HG03354 (cell line): ENCODE data around the gene CASTOR1.

Source experiments
- ATAC-seq: cut with Tn5 transposase; IDR thresholded peaks from one replicate; pipeline ENCODE4 v1.9.1; 2021; ENCODE audit warnings: mild to moderate bottlenecking; ENCODE audit not compliant: unreplicated experiment, poor library complexity, severe bottlenecking

The CASTOR1 gene

DNA sequence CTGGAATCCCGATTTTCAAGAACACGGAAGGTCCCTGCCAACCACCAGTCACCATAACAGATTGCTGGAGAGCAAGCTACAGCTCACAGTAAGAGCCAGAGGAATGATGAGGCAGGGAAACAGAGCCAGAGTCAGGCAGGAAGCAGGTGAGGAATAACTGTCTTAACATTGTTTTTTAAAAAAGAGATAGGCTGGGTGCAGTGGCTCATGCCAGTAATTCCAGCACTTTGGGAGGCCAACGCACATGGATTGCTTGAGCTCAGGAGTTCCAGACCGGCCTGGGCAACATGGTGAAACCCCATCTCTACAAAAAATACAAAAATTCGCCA is 13.5 kb upstream of the CASTOR1 start:
- ATAC-seq = no peak

DNA sequence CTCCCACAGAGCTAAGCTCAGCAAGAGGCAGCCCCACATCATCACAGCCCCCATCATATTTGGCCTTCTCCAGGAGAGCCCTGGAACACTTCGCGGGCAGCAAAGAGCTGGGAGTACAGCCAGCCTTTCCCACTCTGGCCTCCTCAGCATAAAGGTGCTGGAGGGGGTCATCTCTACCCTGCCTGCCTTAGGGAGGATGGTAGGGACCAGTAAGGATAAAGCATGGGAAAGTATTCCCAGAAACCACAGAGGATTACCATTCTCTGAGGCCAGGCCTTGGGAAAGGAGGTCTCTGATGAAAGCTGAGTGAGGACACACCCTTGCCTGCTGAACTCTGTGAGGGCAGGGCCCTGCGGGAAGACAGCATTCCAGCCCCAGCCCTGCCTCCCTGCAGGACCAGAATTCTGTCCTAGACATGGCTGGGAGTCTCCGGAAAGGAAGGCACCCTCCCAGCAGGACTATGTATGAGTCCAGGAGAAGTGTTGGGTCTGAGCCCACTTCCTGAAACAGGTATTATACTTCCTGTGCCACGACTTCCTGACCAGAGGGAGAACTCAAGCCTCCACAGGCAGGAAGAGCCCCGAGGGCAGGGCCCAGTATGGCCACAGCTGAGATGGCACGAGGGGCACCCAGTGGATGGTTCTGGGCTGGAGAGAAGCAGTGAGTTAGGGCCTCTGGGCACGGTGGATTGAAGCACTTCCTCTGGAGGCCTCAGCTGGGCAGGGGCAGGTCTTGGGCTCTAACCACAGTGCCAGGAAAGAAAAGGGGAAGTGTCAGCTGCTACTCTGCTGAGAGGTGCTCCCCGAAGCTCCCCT is 12.9 kb upstream of the CASTOR1 start:
- ATAC-seq = no peak

DNA sequence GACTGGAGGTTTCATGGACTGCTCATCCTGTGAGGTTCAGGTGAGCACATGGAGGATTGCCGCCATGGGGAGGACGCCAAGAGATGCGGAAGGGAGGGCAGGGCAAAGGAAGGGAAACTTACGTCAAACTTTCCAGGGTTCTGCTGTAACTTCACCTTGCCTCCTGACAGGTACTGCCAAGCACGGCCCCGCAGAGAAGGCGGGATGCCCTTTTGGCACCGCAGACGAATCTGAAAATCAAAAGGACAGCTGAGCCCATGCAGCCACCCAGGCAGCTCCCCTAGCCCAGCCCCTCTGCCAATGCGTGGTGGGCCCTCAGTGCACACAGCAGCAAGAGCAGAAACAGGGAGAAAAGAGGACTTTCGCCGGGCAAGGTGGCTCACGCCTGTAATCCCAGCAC is 10.0 kb upstream of the CASTOR1 start:
- no peak for ATAC-seq

DNA sequence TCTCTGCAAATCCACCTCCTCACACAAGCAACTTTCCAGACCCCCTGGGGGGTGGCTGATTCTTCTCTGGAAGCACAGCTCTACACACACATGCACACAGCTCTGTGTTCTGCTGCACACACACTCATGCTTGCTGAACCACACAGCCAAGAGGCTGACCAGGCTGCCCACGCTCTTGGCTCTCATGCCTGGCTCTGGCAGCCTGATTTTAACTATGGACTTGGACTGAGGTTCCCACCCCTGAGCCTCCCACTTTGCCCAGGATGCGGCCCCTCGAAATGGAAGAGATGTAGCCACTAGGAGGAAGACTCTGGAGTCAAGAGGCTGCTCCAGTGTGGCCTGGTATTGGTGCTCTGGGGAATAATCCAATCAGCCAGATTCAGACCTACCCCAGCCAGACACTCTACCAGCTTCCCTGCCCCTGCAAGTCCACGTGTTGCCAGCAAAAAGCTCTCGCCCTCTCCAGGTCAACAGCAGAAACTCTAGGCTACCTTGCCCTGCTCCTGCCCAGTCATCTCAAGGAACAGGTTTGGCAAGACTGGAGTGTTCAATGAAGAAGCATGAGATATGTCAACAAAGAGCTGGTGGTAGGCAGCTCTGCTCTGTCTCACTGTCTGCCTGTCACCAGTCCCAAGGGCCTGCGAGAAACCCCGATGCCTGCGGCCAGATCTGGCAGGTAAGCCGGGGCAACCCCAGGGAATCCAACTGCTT is 8.8 kb upstream of the CASTOR1 start:
- ATAC-seq = no peak

DNA sequence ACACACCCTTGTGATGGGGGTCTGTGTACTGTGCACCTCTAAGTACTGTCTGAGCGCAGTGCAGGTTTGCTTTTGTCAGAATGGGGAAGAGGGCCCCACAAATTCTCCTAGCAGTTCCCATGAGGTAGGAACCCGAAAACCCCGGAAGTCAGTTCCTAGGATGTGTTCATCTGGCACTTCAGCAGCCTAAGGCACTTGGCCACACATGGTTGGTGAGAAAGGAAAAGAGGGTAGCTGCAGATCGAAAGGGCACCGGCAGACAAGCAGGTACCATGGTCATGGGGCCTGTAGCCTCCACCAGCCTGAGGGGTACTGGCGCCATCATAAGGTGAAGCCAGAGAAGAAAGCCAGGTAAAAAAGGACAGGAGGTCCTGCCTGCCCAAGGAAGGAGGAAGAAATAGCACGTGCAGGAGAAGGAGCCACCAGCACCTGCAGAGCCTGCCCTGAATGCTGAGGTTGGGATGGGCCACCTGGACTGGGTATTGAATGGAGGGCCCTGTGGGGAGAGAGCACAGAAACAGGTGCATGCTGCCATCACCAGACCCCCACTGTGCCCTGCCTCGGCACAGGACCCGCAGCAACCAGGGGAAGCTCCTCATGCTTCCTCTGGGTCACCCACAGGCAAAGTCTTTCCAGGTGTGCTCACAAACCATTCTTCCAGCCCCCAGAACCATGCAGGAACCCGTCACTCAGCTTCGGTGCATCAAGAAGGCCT is 8.1 kb upstream of the CASTOR1 start:
- no peak for ATAC-seq

DNA sequence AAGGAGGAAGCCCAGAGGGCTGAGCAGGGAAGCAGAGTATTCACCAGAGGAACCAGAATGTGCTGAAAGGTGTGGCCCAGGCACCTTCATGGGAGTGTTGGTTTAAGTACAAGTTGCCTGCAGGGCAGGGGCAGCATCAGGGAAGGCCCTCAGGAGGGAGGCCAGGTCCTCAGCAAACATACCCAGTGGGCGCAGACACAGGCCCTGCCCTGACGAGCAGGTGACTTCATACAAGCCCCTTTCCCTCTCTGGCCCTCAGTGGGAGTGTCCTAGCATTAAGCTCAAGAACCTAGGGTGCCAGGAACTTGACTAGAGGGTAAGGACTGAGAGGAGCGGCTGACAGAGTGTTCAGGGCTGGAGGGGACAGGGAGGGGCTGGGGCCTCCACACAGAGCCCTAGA is 7.5 kb upstream of the CASTOR1 start:
- ATAC-seq = no peak

DNA sequence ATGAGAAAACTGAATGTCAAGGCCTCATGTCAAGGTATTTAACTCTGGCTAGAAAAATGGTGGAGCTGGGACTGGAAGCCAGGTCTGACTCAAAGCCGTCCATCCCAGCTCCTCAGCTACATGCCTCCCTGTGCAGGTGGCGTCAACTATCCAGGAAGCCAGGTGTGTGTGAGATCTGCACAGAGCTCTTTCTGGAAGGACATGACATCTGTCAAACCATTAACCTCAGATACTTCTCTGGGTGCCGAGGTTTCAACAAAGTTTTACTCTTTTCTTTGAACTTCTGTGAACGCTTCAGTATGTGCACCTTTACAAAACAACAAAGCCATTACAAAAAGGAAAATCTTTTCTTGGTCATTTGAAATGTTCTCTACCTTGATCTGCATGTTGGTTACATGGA is 7.0 kb upstream of the CASTOR1 start:
- ATAC-seq = no peak

DNA sequence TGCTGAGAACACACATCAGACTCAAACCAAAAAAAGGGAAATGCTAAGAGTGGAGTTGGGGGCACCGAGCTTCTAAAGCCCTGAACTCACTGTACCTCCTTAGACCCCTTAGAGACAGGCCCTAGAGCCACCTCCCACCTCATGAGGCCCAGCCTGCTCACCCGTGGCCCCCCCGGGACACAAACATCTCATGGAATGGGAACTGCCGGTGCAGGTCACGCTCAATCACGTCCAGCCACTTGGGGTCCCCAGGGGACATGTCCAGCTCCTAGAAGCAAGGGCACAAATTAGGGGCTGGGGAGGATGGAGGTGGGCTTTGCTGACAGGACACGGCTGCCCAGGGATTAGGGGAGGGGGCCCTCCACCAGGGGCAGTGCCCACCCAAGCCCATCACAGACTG is 6.3 kb upstream of the CASTOR1 start:
- no peak for ATAC-seq

DNA sequence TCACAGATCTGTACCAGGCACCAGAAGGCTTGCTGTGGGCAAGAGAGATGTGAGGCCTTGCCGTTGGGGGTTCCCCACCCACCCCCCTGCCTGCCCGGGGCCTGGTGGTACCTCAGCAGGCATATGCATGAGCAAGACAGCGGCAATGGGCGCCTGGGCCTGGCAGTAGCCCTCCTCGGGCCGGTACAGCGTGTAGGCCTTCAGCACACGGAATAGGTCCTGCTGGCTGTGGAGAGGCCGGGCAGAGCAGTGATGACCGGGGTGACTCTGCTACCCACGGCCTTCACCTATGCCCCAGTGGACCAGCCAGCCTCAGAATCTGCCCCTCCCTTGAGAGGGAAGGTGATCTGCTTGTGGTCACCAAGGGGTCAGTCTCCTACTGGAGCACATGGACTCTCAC is 5.5 kb upstream of the CASTOR1 start:
- no peak for ATAC-seq

DNA sequence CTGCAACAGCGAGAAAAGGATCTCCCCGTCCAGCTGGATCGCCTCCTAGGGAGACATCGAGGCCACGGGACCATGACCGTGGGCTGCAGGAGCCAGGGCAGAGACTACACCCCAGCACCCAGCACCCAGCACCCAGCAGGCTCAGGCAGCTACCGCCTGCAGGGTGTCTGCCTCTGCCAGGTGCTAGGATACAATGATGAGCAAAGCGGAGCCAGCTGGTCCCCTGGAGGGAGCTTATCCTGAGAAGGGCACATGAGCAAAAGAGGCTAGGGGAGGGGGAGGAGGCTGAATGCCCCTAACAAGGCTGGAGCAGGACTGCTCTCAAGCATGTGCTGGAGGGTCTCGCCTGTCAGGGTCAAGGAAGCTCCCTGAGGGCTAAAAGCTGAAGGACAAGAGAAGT is 4.8 kb upstream of the CASTOR1 start:
- ATAC-seq = no peak

DNA sequence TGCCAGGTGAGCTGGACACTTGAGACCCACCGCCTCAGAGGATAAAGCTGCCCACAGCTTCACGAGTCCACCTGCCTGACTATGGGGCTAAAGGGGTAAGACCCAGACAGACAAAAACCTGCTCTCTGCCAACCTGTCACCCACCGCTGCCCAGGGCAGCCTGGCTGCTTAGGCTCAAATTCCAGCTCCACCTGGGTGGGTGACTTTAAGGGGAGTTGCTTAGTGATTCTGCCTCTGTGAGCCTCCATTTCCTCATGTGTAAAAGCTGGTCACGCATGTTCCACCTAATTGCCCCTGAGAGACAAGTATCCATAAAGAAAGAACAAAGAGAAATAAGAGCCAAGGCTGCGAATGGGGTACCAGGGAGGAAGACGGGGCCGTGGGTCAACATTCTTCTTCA is 3.7 kb upstream of the CASTOR1 start:
- ATAC-seq = no peak

DNA sequence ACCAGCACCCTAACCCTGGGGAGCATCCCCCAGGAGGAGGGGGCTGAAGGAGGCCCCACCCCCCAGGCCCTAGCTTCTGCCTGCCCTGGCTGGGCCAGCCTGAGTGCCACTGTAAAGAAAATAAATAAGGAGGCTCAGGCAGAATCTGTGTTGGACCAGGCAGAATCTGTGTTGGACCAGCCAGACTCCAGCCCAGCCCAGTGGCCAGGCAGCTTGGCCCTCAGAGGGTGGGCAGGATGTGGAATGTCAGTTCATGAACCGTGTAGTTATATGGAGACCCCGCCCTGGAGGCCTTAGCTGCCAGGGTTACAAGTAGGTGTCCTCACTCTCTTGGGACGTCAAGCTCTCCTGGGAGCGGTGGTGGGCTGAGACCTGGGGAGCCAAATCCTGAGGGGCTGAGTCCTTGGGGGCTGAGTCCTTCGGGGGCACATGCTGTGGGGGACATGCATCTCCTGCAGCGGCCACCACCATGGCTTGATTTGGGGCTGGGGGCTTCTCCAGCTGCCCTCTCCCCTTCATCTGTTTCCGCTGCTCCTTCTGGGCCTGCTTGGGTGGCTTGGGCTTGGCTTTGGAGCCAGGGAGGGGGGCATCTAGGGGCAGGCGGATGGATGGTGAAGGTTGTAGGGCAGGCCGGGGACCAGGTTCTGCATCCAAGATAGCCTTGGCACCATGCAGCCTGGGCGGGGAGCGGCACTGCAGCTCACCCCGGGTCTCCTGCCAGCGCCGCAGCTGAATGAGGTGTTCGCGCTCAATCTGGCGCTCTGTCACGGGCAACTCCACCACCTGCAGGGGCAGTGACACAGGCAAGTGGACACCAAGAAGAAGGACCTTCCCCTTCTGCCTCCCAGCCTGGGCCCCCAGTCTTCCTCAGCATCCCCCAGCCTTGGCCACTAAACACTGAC is 3.0 kb upstream of the CASTOR1 start:
- no peak for ATAC-seq

DNA sequence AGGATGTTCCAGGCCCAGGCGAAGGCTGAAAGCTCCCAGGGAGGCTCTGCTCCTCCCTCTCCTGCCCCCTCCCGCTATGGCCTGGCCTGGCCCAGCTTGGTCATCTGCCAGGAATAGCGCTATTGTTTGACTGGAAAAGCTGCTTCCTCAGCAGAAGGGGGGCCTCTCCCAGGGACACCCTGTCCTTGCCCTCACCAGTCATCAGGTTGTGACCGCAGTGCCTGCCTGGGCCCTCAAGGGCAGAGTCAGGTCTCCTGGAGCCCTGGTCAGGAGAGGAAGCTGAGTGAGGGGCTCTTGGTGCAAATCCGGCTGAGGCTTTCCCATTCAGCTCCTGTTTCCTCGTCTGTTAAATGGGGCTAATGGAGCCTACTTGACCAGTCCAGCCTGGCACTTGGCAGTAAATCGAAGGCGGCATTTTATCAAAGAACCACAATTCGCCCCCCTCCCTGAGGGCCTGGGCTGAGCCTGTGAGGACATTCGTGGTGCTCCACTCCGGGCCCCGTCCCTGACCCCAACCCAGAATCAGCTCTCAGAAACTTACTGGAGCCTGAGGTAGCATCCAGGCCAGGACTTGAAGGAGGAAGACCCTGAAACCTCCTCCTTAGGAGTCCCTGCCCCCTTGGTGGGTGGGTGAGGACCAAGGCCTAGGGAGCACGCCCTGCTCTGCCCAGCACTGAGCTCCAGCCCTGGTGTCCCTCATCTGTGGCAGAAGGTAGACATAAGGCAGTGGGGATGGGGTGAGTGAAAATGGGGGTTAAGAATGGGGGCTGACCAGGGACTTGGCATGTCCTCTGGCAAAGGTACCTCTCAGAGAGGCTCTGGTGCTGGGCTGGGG is 2.0 kb upstream of the CASTOR1 start:
- ATAC-seq = no peak

DNA sequence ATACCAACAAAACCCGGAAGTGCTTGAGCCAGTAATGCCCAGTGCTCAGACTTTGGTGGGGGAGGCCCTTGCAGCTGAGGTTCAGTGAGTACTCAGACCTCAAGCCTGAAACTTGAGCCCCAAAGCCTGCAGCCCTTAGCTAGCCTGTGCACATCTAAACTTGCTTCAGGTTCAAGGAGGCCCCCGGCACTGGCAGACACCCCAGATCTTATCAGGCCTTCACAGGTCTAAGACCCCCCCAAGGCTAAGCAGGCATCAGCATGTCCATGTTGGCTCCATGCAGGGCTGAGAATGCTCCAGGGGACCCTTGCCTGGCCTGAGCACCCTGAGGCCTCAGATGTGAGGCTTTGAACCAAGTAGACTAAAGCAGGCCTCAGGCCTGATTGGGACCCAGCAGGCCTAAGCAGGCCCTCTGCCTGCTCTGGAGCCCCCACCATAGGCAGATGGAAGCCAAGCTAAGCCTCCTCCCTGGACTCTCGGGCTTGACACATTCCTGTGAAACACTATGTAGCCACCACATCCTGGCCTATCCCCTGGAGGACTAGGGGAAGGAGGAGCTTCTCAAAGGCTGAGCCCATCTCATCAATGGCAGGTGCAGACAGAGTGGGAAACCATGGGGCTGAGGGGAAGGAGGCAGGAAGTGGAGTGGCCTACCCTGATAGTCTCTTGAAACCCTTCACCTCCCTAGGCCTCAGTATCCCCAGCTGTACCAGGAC is 1.2 kb upstream of the CASTOR1 start:
- no peak for ATAC-seq

DNA sequence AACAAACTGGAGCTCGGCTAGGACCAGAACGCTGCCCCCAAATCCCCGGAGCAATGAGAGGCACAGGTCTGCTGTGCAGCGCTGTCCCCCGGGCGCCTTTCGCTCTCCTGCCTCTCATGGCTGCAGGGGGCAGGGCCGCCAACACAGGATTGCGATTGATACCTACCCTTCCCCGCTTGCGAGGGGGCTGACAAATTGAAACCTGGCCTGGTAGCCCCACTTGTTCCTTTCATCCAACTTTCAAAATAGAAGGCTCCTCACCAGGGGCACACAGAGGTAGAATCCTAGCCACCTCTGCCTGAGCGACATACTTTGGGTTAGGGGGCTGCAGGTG is 642 bp upstream of the CASTOR1 start:
- peak; percentile 13 for ATAC-seq

DNA sequence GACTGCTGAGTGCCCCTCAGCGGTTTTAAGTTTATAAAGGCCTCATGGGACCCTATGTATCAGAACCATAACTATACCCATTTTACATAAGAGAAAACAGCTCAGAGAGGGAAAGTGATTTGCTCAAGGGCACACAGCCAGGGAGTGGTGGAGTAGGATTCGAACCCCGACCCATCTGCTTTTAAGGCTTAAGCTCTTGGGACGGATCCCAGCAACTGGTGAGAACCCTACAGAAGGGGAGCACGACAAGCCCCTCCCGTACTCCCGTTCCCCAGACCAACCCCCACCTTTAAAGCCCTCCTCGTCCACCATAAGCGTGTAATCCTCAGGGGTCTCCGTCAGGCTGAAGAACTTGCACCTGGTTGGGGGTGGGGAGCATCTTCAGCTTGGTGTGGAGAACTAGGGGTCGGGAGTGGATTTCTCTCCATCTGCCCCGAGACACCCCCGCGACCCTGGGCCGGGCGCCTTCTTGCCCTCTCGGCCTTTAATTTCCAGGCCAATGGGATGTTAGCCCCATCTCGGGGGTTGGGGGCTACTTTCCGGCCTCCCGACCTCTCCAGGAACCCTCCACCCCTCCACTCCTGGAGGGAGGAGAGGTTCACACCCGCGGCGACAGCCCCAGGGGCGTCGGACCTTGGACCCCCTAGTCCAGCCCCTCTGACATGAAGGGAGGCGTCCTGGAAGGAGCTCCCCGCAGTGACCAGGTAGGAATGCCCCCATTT is 725 bp downstream of the CASTOR1 start:
- ATAC-seq = no peak

DNA sequence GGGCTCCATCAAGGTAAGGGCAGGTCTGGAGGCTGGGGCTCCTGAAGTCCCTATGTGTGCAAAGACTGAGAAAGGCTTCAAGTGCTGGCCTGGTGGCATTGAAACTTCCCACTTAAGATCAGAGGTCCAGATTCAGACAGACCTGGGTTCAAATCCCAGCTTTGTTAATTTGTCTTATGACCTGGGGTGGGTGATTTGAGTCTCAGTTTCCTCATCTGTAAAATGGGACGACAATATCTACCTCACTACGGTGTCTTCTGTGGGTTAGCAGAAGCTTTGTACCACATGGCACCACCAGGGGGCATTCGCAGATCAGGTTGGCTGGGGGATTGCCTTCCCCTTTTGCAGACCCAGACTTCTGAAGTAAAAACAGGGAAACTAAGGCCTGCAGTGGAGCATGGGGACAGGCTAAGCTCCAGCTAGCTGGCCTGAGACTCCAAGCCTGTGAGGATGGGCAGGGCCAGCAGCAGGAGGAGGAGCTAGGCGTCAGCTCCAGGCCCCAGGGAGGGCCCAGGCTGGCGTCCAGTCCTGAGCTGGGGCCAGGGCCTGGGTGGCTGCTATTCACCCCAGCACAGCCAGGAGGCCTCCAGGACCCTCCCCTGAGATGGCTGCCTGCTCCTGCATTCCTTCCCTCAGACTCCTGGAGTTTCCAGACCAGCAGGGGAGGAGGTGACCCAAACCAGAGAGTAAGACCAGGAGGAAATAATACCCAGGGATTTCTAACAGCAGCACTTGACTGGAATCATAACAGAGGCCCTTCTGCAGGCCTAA is 1.5 kb downstream of the CASTOR1 start:
- ATAC-seq = peak; percentile 33
